Epithelial cell of proximal tubule (primary cell): ENCODE data around the gene PRSS3. TPM values are rescaled to one million over a fixed set of nuclear protein-coding genes. Genes with fewer than 3 reads are reported as not detected.
A peak's percentile ranks its signal among the peaks of the same experiment; 100 is the strongest.
"Not testable (repeated sequence)": the region's sequence is repeated elsewhere in the genome, so short reads cannot be mapped to it uniquely, and the experiment has no call there.

Experiments used
- DNase-seq: peaks from one replicate; pipeline ENCODE4 v3.0.0-alpha.2; 2011; ENCODE audit warnings: low read depth
- H3K4me3 ChIP-seq: 2 replicates; pipeline ENCODE4 v1.5.1; 2011; ENCODE audit warnings: low read depth, mild to moderate bottlenecking, low read length
- total RNA-seq: library from RNA; depleted of rRNA; stranded (reverse); fragments of >200 nt; gene quantifications from 2 replicates; pipeline ENCODE4 v1.2.3, GENCODE V29; 2015
- TF ChIP-seq, protein P1 (sequence below): conservative IDR thresholded peaks from 2 replicates; pipeline ENCODE4 v1.5.1; 2012; ENCODE audit warnings: low read depth, mild to moderate bottlenecking, low read length

Gene PRSS3
- total RNA-seq, 1 donor from 2014 or later, result 2.7 TPM

- TF ChIP-seq, protein P1, sequence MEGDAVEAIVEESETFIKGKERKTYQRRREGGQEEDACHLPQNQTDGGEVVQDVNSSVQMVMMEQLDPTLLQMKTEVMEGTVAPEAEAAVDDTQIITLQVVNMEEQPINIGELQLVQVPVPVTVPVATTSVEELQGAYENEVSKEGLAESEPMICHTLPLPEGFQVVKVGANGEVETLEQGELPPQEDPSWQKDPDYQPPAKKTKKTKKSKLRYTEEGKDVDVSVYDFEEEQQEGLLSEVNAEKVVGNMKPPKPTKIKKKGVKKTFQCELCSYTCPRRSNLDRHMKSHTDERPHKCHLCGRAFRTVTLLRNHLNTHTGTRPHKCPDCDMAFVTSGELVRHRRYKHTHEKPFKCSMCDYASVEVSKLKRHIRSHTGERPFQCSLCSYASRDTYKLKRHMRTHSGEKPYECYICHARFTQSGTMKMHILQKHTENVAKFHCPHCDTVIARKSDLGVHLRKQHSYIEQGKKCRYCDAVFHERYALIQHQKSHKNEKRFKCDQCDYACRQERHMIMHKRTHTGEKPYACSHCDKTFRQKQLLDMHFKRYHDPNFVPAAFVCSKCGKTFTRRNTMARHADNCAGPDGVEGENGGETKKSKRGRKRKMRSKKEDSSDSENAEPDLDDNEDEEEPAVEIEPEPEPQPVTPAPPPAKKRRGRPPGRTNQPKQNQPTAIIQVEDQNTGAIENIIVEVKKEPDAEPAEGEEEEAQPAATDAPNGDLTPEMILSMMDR, result no peak
- H3K4me3 ChIP-seq, result peak overlapping the region; percentile 88
- no peak for DNase-seq
Observed at GRCh38 chr9:33818167-33818846, 22.9 kb downstream of the PRSS3 start.

- DNase-seq, result no peak
- TF ChIP-seq, protein P1, result no peak
- peak overlapping the region; percentile 88 for H3K4me3 ChIP-seq
Observed at GRCh38 chr9:33818847-33819500, 23.6 kb downstream of the PRSS3 start.

DNA sequence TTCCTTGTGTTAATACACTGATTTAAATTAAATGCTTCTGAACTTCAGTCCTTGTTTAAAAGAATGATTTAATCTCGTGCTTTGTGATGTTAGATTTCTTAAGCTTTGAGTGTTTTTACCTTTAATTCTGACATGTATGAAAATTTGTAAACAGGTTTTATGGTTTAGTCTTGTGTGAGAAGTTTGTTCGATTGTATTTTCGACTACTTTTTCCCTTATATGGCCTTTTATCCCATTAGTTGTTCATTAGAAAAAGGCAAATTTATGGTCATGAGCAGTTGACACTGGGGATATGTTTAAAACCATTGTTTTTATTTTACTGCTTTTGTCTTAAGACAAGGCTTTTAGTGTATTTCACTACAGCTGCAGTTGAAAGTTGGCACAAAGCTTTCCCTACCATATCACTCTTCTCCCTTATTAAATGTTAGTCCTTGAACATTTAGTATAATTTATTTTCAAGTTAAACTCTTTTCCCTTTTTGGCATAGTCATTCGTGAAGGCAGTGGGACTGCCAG lies 24.9 kb downstream of the PRSS3 start:
- TF ChIP-seq, protein P1, result no peak
- no peak for DNase-seq
- H3K4me3 ChIP-seq, result peak overlapping the region; percentile 31

GRCh38 chr9:33823801-33824200 lies 28.4 kb downstream of the PRSS3 start:
- no peak overlapping the region for H3K4me3 ChIP-seq
- TF ChIP-seq, protein P1, result no peak
- DNase-seq, result no peak

GRCh38 chr9:33827285-33827684 lies 31.9 kb downstream of the PRSS3 start:
- not testable (repeated sequence) for H3K4me3 ChIP-seq, DNase-seq

DNA sequence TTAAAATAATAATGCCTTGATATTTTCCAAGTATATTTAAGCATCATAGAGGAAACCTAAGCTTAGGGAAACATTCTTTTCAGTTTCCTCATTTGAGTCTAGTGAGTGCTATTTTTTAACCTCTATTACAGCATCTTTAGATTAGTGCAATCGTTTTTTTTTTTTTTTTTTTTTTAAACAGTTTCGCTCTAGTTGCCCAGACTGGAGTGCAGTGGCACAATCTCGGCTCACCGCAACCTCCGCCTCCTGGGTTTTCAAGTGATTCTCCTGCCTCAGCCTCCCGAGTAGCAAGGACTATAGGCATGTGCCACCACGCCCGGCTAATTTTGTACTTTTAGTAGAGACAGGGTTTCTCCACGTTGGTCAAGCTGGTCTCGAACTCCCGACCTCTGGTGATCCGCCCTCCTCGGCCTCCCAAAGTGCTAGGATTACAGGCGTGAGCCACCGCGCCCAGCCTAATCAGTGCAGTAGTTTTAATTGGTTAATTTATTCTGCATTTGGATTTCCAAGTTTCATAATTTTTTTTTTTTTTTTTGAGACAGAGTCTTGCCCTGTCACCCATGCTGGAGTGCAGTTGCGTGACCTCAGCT lies 34.4 kb downstream of the PRSS3 start:
- H3K4me3 ChIP-seq, DNase-seq: not testable (repeated sequence)

- DNase-seq, result no peak
- TF ChIP-seq, protein P1, result no peak
- no peak overlapping the region for H3K4me3 ChIP-seq
Observed at GRCh38 chr9:33835625-33836260, 40.4 kb downstream of the PRSS3 start.

- DNase-seq, result not testable (repeated sequence)
Observed at GRCh38 chr9:33836261-33836660, 40.9 kb downstream of the PRSS3 start.

More at GRCh38 chr9:33836261-33836660, 40.9 kb downstream of the PRSS3 start:
- H3K4me3 ChIP-seq, result not testable (repeated sequence)
